ES-I3 (cell line): ENCODE results near the gene IL3RA.
A peak's percentile ranks its signal among the peaks of the same experiment; 100 is the strongest.
"Not testable (repeated sequence)": the region's sequence is repeated elsewhere in the genome, so short reads cannot be mapped to it uniquely, and the experiment has no call there.

Experiments
- H3K36me3 ChIP-seq: 2 replicates; pipeline ENCODE4 v1.6.1; 2013; ENCODE audit warnings: mild to moderate bottlenecking, low read length, control low read depth, moderate library complexity; ENCODE audit not compliant: insufficient read depth
- H3K4me1 ChIP-seq: 2 replicates; pipeline ENCODE4 v1.6.1; 2013; ENCODE audit warnings: mild to moderate bottlenecking, control low read depth, low read length; ENCODE audit not compliant: insufficient read depth
- H3K9ac ChIP-seq: 2 replicates; pipeline ENCODE4 v1.6.1; 2013; ENCODE audit warnings: low read depth, mild to moderate bottlenecking, low read length, moderate library complexity
- H3K9me3 ChIP-seq: 2 replicates; pipeline ENCODE4 v1.6.1; 2013; ENCODE audit warnings: mild to moderate bottlenecking, low read length, moderate library complexity; ENCODE audit not compliant: control insufficient read depth, insufficient read depth

Gene IL3RA

DNA sequence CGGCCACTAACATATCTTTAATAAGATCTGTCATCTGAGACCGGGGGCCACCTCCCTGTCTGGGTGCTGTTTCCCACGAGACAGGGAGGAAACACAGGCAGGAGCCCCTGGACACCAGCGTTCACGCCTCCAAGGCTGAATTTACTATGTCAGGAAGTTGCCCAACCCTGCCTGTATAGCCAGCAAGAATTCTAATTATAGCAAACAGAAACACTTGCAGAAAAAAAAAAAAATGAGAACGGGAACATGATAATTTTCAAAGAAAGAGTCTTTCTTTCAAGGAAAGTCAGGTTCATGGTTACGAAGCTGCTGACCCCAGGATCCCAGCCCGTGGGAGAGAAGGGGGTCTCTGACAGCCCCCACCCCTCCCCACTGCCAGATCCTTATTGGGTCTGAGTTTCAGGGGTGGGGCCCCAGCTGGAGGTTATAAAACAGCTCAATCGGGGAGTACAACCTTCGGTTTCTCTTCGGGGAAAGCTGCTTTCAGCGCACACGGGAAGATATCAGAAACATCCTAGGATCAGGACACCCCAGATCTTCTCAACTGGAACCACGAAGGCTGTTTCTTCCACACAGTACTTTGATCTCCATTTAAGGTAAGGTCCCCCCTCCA, at the start of gene IL3RA:
Gene IL3RA, plus strand, starts transcription at position 455 of the 613 bp plus-strand sequence. CDS start 4,981 bp downstream, outside the sequence.
- H3K36me3 ChIP-seq, result no peaks in the 10 kb centered on the region; the same call in 1 of the 2 replicates
- no peak within 1 kb of the TSS for H3K9ac ChIP-seq
- H3K9me3 ChIP-seq, result no peaks in the 10 kb centered on the region
- no peaks in the 10 kb centered on the region for H3K4me1 ChIP-seq

DNA sequence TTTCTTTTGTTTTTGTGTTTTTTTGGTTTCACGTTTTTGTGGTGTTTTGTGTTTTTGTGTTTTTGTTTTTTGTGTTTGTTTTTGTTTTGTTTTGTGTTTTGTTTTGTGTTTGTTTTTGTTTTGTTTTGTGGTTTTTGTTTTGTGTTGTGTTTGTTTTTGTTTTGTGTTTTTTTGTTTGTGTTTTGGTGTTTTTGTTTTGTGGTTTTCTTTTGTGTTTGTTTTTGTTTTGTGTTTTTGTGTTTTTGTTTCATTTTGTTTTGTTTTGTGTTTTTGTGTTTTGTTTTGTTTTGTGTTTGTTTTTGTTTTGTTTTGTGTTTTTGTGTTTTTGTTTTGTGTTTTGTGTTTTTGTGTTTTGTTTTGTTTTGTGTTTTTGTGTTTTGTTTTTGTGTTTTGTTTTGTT, 47.0 kb upstream of the IL3RA start:
- H3K9ac ChIP-seq, result no peak overlapping the region
- no peaks in the 10 kb centered on the region for H3K36me3 ChIP-seq
- H3K9me3 ChIP-seq, result no peaks in the 10 kb centered on the region
- no peaks in the 10 kb centered on the region for H3K4me1 ChIP-seq

DNA sequence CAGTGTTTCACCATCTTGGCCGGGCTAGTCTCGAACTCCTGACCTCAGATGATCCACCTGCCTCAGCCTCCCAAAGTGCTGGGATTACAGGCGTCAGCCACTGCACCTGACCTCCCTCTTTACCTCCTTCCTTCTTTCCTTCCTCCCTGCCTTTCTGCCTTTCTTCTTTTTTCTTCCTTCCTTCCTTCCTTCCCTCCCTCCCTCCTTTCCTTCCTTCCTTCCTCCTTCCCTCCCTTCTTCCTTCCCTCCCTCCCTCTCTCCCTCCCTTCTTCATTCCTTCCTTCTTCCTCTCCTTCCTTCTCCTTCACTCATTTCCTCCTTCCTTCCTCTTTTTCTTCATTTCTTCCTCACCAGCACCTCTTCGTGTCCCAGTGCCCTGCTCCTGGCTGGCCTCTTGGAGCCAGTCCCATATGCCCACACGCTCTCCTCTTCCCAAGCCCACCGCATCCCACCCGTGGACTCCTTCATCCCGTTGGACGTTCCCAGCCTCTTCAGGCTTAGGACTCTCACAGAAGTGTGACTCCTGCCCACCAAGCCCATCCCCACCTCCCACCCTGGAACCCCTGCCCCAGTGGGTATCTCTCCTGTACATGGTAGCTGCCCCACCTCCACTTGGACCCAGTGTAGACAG, 45.4 kb upstream of the IL3RA start:
- no peak overlapping the region for H3K9ac ChIP-seq
- no peaks in the 10 kb centered on the region for H3K36me3 ChIP-seq
- H3K9me3 ChIP-seq, result no peaks in the 10 kb centered on the region
- no peaks in the 10 kb centered on the region for H3K4me1 ChIP-seq

DNA sequence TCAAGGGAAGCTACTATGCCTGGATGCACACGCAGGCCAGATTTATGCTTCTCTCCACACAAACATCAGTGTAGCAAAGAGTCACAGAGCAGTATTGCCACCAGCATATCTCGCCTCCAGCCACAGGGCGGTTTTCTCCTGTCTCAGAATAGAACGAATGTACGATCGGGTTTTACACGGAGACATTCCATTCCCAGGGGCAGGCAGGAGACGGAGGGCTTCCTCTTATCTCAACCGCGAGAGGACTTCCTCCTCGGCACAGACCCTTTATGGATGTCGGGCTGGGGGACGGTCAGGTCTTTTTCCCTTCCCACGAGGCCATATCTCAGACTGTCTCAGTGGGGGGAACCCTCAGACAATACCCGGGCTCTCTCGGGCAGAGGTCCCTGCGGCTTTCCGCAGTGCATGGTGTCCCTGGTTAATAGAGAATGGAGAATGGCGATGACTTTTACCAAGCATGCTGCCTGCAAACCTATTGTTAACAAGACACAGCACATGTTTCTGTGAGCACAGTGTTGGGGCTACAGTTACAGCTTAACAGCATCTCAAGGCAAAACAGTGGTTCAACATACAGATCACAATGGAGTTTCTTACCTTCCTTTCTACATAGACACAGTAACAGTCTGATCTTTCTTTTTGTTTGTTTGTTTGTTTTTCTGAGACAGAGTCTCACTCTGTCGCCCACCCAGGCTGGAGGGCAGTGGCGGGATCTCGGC, 43.9 kb upstream of the IL3RA start:
- Histone ChIP-seq H3K4me1 (no peaks in the 10 kb centered on the region), H3K9me3 (no peaks in the 10 kb centered on the region), H3K36me3 (no peaks in the 10 kb centered on the region), H3K9ac (no peak overlapping the region)

DNA sequence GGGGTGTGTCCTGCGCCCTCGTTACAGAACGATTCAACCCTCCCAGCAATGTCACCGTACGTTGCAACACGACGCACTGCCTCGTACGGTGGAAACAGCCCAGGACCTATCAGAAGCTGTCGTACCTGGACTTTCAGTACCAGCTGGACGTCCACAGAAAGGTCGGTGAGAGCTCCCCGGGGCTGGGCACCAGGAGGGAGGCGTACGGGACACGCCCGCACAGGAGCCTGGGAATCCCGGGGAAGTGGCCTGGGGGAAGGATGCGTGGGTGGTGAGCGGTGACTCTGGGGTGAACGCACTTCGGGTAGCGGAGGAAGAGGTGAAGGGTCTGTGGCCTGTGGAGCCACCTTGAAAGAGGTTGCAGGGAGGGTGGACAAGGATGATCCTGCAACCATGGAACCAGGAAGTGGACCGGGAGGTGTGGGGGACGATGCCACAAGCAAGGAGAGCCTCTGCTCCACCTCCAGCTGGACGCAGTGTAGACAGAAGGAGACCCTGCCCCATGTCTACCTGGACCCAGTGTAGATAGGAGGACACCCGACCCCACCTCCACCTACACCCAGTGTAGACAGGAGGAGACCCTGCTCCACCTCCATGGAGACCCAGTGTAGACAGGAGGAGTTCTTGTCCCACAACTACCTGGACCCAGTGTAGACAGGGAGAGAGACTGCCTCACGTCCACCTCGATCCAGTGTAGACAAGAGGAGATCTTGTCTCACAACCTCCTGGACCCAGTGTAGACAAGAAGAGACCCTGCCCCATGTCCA, 42.1 kb upstream of the IL3RA start:
- Histone ChIP-seq H3K4me1 (no peaks in the 10 kb centered on the region), H3K9me3 (no peaks in the 10 kb centered on the region)

DNA sequence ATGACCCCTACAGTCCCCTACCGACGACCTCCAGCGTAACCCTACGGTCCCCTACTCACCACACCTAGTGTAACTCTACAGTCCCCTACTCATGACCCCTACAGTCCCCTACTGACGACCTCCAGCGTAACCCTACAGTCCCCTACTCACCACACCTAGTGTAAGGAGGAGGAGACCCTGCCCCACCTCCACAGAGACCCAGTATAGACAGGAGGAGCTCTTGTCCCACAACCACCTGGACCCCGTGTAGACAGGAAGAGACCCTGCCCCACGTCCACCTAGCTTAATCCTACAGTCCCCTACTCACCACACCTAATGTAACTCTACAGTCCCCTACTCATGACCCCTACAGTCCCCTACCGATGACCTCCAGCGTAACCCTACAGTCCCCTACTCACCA, 41.0 kb upstream of the IL3RA start:
- Histone ChIP-seq H3K9ac (no peak overlapping the region), H3K4me1 (peaks cover under 1% of the 10 kb centered on the region; the same call in 1 of the 2 replicates)

More for the DNA sequence above, 42.1 kb upstream of the IL3RA start:
- Histone ChIP-seq H3K36me3 (no peaks in the 10 kb centered on the region), H3K9ac (no peak overlapping the region)

DNA sequence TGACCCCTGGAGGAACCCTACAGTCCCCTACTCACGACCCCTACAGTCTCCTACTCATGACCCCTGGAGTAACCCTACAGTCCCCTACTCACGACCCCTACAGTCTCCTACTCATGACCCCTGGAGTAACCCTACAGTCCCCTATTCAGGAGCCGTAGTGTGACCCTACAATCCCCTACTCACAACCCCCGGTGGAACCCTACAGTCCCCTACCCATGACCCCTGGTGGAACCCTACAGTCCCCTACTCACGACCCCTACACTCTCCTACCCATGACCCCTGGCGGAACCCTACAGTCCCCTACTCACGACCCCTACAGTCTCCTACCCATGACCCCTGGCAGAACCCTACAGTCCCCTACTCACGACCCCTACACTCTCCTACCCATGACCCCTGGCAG, 39.0 kb upstream of the IL3RA start:
- H3K9me3 ChIP-seq, H3K9ac ChIP-seq, H3K4me1 ChIP-seq, H3K36me3 ChIP-seq: not testable (repeated sequence)

More for the DNA sequence above, 41.0 kb upstream of the IL3RA start:
- H3K9me3 ChIP-seq, result no peaks in the 10 kb centered on the region
- no peaks in the 10 kb centered on the region for H3K36me3 ChIP-seq

DNA sequence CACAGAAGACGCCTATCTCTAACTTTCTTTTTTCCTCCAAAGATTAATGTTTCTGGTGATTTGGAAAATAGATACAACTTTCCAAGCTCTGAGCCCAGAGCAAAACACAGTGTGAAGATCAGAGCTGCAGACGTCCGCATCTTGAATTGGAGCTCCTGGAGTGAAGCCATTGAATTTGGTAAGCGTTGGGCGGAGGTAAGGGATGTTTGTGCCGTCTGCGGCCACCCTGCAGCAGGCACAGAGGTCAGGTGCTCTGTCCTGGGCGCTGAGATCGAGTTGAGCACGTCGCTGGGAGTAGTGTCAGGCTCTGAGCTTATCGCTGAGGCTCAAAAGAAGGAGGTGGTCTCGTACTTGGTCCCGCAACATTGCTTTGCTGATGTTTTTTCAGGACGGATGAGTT, 36.1 kb upstream of the IL3RA start:
- Histone ChIP-seq H3K9me3 (no peaks in the 10 kb centered on the region), H3K4me1 (peaks cover 3% of the 10 kb centered on the region; the same call in 1 of the 2 replicates), H3K9ac (peak overlapping the region; percentile 21; the same call in 1 of the 2 replicates), H3K36me3 (no peaks in the 10 kb centered on the region)

DNA sequence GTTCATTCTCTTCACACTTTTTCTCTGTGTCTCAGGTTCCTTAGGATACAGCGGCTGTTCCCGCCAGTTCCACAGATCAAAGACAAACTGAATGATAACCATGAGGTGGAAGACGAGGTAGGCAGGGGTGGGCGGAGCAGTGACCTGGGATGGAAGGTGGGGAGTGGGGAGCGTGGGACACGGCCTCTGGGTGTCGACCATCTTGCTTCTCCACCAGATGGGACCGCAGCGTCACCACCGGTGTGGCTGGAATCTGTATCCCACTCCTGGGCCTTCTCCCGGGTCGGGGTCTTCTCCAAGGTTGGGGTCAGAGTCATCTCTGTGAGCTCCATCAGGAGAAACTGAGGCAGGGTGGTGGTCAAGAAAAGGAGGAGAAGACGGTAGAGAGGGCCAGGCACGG, 31.2 kb upstream of the IL3RA start:
- Histone ChIP-seq H3K4me1 (peaks cover 3% of the 10 kb centered on the region; the same call in 1 of the 2 replicates), H3K9ac (no peak overlapping the region), H3K36me3 (no peaks in the 10 kb centered on the region), H3K9me3 (peaks cover 3% of the 10 kb centered on the region; the same call in 1 of the 2 replicates)

DNA sequence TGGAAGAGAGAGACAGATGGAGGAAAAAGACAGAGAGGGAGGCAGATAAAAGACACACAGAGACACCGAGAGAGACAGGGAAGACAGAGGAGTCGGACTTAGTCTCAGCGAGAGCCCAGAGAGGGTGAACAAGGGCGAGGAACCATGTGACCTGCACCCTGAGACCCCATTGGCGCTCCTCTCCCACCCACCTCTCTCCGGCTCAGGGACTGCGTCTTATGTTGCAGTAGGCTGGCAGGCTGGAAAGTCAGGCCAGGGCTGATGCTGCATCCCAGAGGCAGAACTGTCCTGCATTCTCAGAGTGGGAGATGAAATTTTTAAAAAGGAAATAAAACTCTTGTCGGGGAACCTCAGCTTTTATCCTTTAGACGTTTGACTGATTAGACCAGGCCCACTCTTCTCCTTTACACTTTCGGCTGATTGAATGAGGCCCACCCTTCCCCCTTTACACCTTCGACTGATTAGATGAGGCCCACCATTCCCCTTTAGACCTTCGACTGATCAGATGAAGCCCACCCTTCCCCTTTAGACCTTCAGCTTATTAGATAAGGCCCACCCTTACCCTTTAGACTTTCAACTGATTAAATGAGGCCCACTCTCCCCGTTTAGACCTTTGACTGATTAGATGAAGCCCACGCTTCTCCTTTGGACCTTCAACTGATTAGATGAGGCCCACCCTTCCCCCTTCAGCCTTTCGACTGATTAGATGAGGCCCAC, 29.5 kb upstream of the IL3RA start:
- H3K9me3 ChIP-seq, result peaks cover 3% of the 10 kb centered on the region; the same call in 1 of the 2 replicates
- no peak overlapping the region for H3K9ac ChIP-seq
- H3K4me1 ChIP-seq, result no peaks in the 10 kb centered on the region
- no peaks in the 10 kb centered on the region for H3K36me3 ChIP-seq

DNA sequence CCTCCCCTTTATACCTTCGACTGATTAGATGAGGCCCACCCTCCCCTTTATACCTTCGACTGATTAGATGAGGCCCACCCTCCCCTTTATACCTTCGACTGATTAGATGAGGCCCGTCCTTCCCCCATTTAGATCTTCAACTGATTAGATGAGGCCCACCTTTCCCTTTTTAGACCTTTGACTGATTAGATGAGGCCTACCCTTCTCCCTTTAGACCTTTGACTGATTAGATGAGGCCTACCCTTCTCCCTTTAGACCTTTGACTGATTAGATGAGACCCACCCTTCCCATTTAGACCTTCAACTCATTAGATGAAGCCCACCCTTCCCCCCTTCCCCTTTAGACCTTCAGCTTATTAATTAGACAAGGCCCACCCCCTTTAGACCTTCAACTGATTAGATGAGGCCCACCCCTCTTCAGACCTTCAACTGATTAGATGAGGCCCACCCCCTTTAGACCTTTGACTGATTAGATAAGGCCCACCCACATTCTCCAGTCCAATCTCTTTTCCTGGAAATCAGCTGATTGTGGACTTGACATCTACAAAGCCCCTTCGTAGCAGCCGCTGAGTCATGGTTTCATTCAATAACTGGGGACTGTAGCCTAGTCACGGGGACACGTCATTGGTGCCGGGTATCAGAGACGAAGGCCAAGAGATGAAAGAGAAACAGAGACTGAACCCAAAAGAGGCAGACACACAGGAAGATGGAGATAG, 28.8 kb upstream of the IL3RA start:
- H3K9me3 ChIP-seq, result peaks cover 3% of the 10 kb centered on the region; the same call in 1 of the 2 replicates
- no peaks in the 10 kb centered on the region for H3K36me3 ChIP-seq
- no peak overlapping the region for H3K9ac ChIP-seq
- no peaks in the 10 kb centered on the region for H3K4me1 ChIP-seq

DNA sequence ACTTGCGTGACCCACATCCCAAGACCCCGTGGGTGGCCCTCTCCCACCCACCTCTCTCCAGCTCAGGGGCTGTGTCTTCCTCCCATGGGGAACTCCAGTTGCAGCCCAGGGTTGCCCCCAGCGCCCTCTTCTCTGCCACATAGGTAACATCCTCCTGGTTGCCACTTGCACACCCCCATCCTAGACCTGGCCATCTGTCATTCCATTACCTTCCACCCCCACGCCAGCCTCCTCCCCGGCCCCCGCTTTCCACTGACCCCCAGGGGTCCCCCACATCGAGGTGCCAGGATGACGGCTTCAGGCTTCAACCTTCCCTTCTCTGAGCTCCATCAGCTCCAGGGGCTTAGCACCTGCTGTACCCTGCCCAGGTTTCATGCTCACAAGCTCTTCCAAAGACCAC, 28.1 kb upstream of the IL3RA start:
- Histone ChIP-seq H3K9ac (no peak overlapping the region), H3K9me3 (peaks cover 3% of the 10 kb centered on the region; the same call in 1 of the 2 replicates), H3K4me1 (no peaks in the 10 kb centered on the region), H3K36me3 (no peaks in the 10 kb centered on the region)

DNA sequence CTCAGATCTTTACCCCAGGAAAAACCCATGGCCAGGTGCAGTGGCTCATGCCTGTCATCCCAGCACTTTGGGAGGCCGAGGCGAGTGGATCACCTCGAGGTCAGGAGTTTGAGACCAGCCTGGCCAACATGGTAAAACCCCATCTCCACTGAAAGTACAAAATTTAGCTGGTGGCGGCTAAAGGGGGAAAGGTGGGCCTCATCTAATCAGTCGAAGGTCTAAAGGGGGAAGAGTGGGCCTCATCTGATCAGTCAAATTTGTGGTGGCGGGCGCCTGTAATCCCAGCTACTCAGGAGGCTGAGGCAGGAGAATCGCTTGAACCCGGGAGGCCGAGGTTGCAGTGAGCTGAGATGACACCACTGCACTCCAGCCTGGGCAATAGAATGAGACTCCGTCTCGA, 27.7 kb upstream of the IL3RA start:
- not testable (repeated sequence) for H3K9ac ChIP-seq, H3K9me3 ChIP-seq, H3K36me3 ChIP-seq, H3K4me1 ChIP-seq
